Esophagus squamous epithelium (tissue), 4 donors: ENCODE results near the gene GNRH2.

ENCODE experiments used
- POLR2A ChIP-seq, 4 donors: fragments of 450-650 bp; IDR thresholded peaks; one replicate each; pipeline ENCODE4 v1.6.1; 2017; ENCODE audit warnings: antibody characterized with exemption in 4 of 4, mild to moderate bottlenecking in 4 of 4, moderate library complexity in 3 of 4
- TF ChIP-seq, protein P1 (sequence below), 6 experiments: fragments of 450-650 bp in 4 of 6; fragments of 200-600 bp in 2 of 6; sonication (generic) in 2 of 6; IDR thresholded peaks; one replicate each; pipeline ENCODE4 v1.5.1; 2016 to 2019; ENCODE audit warnings: antibody characterized with exemption in 6 of 6, mild to moderate bottlenecking in 4 of 6, moderate library complexity in 4 of 6

DNA sequence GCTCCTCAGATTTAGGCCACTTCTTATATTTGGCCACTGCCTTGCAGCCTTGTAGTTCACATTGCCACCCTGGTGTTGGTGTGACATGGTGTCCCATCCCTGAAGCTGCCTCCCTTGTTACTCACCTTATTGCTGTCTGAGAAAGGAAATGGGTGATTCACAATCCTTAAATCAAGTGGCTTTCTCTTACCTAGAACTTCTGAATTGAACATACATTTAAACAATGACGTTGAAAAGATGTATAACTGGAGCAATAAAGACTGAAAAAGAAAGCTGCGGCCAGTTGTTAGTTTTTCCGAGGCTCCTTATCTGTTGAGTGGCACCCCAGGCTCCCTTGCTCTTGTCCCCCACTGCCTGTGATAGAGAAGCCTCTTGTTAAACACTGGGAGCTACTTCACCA is 28.8 kb upstream of the GNRH2 start:
- TF ChIP-seq, protein P1, sequence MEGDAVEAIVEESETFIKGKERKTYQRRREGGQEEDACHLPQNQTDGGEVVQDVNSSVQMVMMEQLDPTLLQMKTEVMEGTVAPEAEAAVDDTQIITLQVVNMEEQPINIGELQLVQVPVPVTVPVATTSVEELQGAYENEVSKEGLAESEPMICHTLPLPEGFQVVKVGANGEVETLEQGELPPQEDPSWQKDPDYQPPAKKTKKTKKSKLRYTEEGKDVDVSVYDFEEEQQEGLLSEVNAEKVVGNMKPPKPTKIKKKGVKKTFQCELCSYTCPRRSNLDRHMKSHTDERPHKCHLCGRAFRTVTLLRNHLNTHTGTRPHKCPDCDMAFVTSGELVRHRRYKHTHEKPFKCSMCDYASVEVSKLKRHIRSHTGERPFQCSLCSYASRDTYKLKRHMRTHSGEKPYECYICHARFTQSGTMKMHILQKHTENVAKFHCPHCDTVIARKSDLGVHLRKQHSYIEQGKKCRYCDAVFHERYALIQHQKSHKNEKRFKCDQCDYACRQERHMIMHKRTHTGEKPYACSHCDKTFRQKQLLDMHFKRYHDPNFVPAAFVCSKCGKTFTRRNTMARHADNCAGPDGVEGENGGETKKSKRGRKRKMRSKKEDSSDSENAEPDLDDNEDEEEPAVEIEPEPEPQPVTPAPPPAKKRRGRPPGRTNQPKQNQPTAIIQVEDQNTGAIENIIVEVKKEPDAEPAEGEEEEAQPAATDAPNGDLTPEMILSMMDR (IDR thresholded peaks at IDR 0.05): no peak
- TF ChIP-seq POLR2A (IDR thresholded peaks at IDR 0.05): no peak
